HG02759 (cell line): ENCODE measurements around the gene BCKDK.
"Not testable (repeated sequence)": the region's sequence is repeated elsewhere in the genome, so short reads cannot be mapped to it uniquely, and the experiment has no call there.

Experiments used
- ATAC-seq: cut with Tn5 transposase; IDR thresholded peaks from one replicate; pipeline ENCODE4 v1.9.1; 2021; ENCODE audit warnings: mild to moderate bottlenecking, moderate library complexity; ENCODE audit not compliant: unreplicated experiment

Gene BCKDK

DNA sequence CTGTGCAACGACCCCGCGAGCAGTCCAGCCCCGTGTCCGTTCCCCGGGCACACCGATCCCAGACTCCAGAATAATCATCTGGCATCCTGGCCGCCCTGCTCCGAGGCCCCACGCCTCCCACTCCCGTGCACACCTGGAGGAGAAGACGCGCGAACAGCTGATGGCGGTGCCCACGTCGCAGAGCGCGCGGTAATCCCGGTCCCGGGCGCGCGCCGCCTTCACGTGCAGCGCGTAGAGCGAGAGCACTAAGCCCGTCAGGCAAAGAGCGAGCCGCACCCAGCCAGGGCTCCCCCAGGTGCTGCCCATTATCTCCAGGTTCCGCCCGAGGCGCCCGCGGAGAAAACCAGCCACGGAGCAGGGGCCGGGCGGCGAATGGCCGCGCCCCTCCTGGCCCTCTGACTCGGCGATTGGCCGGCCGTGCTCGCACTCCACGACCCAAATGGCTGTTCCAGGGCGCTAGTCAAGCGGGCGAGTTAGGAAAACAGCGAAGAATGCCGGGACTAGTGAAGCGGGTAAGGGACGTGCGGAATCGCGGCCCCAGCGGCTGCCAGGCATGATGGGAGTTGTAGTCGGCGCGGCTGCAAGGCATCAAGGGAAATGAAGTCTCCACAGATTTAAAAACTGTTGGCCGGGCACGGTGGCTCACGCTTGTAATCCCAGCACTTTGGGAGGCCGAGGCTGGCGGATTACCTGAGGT, 13.6 kb upstream of the BCKDK start, which contains the start of gene VKORC1:
TSS of gene VKORC1 (minus strand) at position 374 of the 697 bp plus-strand sequence. CDS start at position 306, 68 bp downstream.
- peak; percentile 91 for ATAC-seq

DNA sequence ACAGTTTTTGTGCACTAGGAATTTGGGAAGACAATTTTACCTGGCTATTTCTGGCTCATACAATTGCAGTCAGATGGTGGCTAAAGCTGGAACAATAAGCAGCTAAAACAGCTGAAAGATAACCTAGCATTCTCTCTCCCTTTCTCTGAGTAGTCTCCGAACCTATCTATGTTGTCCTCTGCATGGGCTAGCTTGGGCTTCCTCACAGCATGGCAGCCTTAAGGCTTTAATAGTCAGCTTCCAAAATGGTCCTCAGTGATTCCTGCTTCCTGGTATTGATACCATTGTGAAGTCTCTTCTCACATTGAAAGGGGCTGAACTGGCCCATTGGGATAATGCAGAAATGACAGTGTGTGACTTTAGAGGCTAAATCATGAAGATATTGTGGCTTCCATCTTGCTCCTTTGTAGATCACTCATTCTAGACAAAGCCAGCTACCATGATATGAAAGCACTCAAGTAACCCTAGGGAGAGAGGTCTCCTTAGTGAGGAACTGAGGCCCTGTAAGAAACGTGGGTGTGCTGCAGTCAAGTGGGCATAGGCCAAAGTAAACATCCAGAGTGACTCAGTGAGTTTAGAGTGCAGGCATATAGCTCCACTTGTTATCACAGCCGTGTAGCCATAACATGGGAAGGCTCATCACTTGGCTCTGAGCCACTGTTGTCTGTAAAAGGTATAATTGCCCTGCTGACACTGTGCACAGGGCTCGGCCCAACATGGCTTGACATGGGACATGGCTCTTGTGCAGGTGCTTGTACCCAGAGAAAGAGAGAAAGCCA, 8.1 kb upstream of the BCKDK start:
- no peak for ATAC-seq

DNA sequence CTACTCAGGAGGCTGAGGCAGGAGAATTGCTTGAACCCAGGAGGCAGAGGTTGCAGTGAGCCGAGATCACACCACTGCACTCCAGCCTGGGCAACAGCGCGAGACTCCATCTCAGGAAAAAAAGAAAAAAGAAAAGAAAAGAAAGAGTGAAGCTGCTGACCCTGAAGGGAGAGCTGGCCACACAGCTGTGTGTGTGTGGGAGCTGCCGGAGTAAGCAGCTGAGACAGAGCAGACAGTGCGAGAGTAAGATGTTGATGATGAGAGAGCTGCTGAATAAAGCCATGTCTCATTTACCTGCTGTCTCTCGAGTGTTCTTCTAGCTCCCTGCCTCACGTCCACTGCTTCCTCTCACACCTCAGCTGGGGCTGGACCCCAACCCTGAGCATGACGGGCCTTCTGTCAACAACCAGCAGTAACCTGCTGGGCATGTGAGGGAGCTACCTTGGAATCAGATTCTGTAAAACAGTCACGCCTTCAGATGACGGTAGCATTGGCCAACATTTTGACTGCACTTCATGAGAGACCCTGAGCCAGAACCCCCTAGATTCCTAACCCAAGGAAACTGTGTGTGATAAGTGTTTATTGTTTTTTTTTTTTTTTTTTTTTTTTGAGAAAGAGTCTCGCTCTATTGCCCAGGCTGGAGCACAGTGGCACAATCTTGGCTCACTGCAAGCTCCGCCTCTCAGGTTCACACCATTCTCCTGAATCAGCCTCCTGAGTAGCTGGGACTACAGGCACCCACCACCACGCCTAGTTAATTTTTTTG, 7.1 kb upstream of the BCKDK start:
- not testable (repeated sequence) for ATAC-seq

DNA sequence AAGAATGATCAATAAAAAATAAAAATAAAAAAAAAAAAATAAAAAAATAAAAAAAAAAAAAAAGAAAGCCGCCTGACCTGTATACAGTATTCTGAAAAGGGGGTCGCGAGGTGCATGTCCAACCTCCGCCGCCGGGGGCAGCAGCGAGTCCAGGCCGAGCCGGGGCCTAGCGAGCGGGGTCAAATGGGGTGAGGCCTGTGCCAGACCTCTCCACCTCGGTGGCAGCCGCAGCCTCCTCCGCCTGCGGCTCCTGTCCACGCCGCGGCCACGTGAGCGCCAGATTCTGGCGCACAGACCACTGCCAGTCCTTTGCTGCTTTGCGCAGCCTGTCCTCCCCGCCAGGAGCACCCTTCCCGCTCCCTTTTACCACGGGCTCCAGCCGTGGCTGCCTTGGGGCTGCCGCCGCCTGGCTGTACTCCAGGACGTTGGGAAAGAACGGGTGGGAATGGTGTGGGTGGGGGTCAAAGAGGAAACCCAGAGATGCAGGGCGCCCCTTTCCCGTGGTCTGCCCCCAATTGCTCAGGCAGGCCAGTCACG, 2.4 kb upstream of the BCKDK start:
- peak; percentile 43 for ATAC-seq

DNA sequence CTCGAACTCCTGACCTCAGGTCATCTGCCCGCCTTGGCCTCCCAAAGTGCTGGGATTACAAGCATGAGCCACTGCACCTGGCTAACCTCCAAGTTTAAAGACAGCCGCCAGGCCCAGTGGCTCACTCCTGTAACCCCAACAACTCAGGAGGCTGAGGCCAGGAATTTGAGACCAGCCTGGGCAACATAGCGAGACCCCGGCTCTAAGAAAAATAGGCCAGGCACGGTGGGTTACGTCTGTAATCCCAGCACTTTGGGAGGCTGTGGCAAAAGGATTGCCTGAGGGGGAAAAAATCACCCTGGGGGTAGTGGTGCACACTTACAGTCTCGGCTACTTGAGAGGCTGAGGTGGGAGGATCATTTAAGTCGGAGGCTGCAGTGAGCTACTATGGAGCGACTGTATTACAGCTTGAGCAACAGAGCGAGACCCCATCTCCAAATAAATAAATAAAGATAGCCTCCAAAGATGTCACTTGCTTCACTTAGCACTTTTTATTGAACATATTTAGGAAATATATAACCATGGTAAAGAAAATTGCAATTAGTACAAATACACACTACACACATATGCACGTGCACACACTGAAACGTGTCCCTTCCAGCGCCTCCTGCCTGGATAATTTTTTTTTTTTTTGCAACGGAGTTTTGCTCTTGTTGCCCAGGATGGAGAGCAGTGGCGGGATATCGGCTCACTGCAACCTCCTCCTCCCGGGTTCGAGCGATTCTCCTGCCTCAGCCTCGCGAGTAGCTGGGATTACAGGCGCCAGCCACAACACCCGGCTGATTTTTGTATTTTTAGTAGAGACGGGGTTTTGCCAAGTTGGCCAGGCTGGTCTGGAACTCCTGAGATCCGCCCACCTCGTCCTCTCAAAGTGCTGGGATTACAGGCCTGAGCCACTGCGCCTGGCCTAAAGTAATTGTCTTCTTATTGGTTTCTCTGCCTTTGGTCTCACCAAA, 1.4 kb upstream of the BCKDK start:
- no peak for ATAC-seq

DNA sequence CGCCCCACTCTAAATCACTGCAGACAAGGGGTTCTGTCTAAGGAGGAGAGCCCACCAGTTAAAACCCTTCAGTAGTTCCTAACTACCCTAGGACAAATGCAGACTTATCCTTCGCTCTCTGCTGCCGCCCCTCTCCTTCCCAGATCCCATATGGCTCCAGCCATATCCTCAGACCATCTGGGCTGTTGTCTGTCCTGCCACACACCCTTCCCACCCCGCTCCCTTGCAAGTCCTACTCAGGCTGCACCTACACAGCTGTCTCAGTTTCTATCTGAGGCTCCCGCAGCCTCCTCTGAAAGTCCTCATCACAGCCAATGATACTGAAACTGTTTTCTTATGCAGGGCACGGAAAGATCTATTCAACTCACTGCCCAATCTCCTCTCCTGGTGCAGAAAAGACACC, 720 bp upstream of the BCKDK start:
- peak; percentile 37 for ATAC-seq

DNA sequence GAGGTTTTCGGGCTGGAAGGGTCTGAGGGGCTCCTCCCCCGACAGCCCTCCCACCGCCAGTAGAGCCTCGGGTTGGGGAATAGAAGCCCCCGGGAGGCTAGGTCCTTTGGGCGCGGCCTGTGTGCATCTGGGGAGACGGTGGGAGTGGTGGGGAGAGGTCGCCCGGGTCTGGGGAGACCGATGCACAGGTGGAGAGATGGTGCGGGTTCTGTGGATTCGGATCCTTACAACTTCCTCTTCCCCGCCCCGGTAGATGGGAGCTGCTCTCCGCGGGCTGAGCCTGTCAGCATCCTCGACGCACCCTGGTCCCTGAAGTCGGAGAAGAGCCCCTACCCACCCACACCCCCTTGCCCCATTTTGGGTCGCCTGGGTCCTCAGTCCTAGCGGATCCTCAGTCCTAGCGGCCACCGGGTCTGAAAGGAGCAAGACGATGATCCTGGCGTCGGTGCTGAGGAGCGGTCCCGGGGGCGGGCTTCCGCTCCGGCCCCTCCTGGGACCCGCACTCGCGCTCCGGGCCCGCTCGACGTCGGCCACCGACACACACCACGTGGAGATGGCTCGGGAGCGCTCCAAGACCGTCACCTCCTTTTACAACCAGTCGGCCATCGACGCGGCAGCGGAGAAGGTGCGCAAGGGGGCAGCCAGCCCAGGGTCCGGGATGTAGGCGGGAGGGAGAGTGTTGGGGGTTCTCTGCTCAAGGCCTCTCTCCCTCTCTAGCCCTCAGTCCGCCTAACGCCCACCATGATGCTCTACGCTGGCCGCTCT, 790 bp downstream of the BCKDK start:
- no peak for ATAC-seq

DNA sequence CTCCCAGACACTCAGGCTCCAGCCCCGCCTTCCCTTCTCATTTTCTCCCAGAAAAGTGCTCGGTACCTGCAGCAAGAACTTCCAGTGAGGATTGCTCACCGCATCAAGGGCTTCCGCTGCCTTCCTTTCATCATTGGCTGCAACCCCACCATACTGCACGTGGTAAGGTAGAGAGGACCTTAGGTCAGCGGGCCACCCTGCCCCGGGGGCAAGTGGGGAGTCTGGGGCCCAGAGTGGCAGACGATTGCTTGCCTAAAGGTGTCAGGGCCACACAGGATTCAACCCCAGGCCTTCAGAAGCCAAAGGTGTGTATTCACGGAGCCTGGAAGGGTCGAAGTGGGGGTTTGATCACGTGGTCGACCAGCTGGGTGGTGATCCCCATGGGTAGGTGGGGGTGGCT, 1.4 kb downstream of the BCKDK start:
- no peak for ATAC-seq

DNA sequence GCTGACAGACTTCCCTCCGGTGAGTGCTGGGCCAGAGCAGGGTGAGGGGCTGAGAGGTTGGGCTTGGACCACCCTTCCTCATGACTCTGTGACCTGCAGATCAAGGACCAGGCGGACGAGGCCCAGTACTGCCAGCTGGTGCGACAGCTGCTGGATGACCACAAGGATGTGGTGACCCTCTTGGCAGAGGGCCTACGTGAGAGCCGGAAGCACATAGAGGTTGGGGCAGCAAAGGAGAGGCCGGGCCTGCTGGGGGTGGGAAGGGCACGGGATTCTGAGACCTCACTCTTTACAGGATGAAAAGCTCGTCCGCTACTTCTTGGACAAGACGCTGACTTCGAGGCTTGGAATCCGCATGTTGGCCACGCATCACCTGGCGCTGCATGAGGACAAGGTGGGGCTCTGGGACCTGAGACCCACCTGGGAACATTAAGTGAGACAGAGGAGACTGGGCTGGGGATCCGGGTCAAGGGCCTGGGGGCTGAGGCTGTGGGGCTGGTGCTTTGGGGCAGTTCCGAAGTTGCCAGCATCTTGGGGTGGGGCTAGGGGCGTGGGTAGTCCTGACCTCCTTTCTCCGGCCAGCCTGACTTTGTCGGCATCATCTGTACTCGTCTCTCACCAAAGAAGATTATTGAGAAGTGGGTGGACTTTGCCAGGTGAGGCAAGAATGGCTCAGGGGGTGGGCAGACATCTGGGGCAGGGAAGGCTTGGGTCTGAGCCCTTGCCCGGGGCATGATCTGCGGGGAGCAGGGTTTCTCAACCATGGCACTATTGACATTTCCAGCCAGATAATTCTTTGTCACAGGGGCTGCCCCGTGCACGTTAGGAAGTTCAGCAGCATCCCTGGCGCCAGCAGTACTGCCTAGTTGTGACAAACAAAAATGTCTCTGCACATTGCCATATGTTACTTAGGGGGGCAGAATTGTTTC, 2.2 kb downstream of the BCKDK start:
- ATAC-seq: no peak

DNA sequence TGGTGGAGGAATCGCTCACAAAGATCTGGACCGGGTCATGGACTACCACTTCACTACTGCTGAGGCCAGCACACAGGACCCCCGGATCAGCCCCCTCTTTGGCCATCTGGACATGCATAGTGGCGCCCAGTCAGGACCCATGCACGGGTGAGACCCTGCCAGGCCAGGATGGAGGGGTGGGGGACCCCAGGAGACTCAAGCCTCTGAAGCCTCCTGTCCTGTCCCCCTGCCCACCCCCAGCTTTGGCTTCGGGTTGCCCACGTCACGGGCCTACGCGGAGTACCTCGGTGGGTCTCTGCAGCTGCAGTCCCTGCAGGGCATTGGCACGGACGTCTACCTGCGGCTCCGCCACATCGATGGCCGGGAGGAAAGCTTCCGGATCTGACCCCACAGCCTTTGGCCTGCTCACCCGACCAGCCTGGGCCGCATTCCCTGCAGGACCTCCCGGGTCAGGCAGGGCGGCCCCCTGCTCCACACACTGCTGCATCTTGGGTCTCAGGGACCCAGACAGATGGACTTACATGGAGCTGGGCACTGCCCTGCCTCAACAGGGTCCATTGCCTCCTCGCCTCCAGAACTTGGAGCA, 3.8 kb downstream of the BCKDK start:
- no peak for ATAC-seq

DNA sequence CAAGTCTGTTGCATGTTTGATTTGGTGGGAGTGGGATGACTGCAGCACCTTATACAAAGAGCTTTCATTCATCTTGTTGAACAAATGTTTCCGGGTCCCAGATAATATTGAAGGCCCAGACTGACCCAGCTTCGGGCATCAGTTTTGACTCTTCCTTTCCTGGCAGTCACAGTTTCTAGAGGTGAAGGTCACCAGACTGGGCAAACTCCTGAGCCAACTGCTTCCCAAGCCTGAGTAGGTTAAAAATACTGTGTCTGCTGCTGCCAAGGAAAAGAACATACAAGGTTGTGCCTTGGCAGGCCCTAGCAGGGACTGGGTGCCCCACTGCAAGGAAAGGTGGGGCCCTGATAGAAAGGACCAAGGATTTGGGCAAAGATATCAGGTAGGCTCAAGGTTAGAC, 4.5 kb downstream of the BCKDK start:
- no peak for ATAC-seq

DNA sequence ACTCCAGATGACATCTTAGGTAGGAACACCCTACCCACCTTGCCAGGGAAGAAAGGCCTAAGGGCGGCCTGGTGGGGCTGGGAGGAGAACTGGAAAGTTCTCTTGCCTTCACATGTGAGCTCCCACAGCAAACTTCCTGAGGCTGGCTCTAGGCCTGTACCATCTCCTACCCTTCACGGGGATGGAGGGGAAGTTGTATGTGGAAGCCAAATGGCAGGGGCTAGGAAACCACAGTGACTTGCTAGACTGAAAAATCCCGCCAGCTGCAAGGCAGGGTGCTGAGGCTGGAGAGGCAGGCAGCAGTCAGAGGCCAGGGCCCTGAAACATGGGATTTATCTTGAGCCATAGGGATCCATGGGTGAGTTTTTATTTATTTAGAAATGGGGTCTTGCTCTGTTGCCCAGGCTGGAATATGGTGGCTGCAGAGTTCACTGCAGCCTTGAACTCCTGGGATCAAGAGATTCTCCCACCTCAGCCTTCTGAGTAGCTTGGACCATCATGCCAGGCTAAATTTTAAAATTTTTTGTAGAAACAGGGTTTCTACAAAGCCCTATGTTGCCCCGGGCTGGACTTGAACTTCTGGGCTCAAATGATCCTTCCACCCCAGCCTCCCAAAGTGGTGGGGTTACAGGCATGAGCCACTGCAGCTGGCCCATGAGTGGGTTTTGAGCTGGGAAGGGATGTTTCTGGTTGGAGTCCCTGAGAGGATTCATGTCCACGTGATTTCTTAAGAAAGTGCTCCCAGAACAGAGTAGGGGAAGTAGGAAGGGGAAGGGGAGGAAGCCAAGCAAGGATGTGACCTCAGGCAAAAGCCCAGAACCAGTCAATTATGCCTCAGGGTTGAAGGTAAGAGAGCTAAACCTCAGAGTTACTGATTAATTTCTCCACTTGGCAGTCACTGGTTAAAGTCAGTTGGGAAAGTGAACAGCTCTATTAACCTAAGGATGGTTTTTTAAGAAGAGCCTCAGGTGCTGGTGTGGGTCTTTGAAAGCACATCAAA, 5.2 kb downstream of the BCKDK start:
- ATAC-seq: no peak

DNA sequence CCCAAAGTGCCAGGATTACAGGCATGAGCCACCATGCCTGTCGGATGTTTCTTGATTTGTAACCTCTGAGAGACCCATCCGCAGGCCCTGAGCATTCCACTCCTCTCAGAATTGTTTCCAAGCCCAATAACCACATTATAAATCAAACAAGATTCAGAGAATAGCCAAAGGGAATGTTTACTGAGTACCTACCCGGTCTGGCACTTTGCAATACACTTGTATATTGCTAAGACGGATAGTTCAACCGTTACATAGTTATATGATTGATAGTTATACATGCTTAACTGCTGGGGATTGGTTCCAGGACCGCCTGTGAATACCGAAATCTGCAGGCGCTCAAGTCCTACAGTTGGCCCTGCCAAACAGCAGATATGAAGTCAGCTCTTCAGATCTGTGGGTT, 6.3 kb downstream of the BCKDK start:
- ATAC-seq: no peak

DNA sequence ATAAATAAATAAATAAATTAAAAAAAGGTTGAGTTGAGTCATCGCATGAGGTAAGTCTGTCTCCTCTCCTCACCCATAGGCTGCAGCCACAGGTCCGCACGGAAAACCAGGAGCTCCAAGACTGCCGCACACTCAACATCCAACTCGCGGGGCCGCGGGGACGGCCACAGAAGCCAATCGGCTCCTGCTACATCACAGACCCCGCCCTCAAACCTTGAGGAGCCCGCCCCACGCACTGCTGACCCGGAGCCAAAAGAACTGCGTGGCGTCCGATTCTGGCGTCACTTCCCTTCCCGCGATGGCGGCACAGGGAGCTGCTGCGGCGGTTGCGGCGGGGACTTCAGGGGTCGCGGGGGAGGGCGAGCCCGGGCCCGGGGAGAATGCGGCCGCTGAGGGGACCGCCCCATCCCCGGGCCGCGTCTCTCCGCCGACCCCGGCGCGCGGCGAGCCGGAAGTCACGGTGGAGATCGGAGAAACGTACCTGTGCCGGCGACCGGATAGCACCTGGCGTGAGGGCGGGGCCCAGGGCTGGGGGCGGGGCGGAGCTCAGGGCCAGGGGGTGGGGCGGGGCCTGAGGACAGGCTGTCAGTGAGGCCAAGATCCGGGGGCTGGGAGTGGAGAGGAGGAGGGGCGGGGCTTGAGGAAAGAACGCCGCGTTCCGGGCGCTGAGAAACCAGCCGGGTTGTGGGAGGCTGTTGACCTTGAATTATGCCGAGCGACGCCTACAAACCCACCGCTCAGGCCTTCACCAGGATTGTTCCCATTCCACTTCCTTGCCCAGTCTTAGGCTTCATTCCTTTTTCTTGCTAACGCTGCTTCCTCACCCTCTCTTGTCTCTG, 9.4 kb downstream of the BCKDK start, which contains the start of gene KAT8:
TSS of gene KAT8 (plus strand) at position 281 of the 839 bp plus-strand sequence. CDS start at position 299, 18 bp downstream.
- ATAC-seq: peak; percentile 89

DNA sequence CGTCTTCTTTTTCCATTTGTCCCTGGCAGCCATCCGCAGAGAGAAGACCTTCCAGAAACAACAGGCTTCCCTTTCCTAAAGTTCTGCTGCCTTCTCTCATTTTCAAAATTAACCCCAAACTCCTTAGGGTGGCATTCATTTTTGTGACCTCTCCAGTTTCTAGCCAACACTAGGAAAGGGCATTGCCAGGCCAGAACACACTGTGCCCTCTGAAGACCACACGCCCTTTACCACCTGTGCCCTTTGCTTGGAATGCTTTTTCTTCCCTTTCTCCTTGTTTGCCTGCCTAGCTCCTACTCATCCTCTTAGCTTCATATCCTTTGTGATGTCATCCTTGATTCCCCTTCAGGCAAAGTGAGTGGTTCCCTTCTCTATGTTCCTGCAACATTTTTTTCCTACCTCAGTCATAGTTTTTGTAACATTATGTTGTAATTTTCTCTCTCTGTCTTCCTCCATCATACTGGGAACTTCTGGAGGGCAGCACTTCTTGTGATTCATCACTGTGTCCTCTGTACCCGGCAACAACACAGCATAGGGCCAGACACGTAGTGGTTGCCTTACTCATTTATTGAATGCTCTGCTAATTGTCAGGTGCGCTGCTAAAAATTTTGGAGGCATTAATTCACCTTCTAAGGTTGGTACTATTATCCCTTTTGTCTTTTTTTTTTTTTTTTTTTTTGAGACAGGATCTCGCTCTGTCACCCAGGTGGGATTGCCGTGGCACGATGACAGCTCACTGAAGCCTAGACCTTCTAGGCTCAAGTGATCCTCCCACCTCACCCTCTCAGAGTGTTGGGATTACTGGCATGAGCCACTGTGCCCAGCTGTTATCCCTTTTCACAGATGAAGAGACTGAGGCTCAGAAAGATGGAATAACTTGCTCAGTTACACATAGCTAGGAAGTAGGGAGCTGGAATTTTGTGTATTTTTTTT, 10.3 kb downstream of the BCKDK start:
- ATAC-seq: no peak
